GM21447 (cell line): ENCODE data around the gene RBM6.
"Not testable (repeated sequence)": the region's sequence is repeated elsewhere in the genome, so short reads cannot be mapped to it uniquely, and the experiment has no call there.

Source experiments
- ATAC-seq: cut with Tn5 transposase; IDR thresholded peaks from one replicate; pipeline ENCODE4 v1.9.1; 2021; ENCODE audit not compliant: unreplicated experiment

RBM6 gene

GRCh38 chr3:50084951-50085350, 145.0 kb downstream of the RBM6 start:
- ATAC-seq: not testable (repeated sequence)

DNA sequence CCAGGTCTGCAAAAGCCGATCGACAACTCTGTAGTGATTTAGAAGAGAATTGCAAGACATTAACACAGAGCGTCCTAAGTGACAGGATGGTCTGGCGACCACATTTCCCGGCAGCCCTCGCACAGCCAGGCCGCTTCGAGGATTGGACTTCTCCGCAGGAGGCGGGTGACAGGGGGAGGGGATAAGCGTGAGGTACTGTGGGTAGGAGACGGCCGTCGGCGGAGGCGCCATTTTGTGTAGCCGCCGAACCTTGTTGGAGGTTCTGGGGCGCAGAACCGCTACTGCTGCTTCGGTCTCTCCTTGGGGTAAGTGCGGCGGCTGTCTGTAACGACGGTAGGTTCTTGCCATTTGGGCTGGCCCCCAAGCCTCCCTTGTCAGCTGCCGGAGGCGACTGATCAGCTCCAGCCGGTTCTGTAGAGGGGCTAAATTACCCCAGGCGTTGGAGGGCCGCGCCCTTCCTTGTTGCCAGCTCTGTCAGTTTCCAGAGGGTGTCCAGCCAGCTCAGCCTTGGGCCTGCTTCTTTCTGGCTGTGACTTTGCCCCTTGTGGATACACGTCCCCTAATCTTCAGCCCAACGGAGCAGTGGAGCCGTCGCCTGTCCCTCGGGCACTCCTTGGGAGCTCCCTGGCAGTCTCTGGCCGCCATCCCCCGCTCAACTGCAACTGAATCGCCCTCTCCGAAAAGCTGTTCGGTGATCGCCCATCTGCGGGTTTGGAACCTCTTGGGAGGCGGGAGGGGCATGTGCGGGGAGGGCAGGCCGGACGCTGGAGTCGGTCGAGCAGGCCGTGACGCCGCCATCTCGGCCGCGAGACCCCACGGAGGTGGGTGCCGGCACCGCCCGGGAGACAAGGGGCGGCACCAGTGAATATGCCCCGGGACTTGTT, 149.0 kb downstream of the RBM6 start, which contains the start of gene RBM5:
Gene RBM5, plus strand, starts transcription at position 195 of the 884 bp plus-strand sequence. CDS start 1,516 bp downstream, outside the sequence.
- ATAC-seq: peak; percentile 97

DNA sequence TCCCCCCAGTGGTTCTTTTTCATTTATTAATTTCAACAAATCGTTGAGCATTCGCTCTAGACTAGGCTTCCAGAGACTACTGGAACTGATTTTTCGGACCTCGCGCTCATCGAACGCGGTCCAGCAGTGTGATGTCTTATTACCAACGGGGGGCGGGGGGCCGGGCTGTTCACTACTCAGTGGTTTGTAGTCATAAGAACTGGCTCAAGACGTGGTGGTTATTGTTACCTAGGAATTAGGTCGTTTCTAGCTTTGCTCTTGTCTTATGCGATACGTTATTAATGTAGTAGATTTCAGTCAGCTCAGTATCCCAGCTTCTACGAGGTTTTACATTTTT, 149.6 kb downstream of the RBM6 start:
- ATAC-seq: no peak

- ATAC-seq: no peak
Measured at GRCh38 chr3:50090984-50091383, 151.0 kb downstream of the RBM6 start.

DNA sequence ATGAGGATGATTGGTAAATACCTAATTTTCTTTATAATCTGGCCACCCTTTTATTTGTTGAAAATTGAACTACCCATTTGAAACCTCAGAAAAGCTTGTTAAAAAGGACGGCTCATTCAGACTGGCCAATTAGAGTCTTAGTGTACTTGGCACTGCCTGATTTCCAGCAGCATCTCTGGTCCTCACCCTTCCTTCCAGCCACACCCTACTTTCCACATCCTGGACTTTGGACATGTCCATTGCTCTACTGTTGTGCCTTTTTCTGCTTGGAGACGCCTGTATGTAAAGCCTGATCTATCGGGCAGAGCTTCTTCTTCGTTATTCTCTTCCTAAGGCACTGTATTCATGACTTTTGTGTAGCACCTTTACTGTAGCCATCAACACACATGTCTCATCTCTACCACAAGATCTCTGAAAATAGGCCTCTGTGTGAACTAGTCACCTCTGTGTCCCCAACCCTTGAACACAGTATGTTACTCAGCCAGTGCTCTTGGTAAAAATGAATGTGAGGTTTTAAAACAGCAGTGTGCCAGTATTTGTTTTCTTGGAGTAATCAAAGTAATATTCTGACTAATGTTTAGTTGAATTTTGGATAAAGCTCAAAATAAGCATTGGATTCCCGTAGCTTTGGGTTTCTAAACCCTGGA, 155.5 kb downstream of the RBM6 start:
- no peak for ATAC-seq

DNA sequence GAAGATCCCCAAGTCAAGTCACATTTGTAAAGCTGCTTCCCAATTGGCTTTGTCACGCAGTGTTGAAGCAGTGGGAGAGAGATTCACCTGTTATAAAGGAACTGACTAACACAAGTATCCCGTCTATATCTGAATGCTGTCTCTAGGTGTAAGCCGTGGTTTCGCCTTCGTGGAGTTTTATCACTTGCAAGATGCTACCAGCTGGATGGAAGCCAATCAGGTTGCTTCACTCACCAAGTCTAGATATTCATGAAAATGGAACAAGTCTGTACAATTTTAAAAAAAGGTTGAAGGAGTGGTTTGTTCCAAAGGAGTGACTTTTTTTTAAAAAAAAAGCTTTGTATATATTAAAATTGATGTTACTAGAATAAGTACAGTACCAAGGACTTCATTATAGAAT, 160.4 kb downstream of the RBM6 start:
- ATAC-seq: no peak

GRCh38 chr3:50100956-50101845, 161.3 kb downstream of the RBM6 start:
- no peak for ATAC-seq

GRCh38 chr3:50102558-50102957, 162.6 kb downstream of the RBM6 start:
- no peak for ATAC-seq

DNA sequence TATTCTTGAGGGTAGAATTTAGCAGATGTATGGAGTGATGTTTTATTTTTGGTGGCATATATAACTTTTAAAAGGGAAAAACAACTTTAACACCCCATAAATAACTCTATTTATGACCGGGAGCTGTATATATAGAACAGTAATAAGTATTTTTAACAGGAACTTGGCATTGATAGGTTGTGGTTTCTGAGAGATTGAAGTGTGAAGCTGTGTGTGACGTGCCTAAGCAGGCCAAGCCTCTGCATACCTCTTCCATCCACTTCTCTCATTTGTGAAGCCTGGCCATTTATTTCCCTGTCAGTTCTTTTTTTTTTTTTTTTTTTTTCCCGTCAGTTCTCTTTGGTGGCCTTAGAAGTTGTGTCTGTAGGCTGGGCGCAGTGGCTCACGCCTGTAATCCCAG, 171.8 kb downstream of the RBM6 start:
- ATAC-seq: no peak

- ATAC-seq: no peak
Measured at GRCh38 chr3:50112462-50112861, 172.5 kb downstream of the RBM6 start.

DNA sequence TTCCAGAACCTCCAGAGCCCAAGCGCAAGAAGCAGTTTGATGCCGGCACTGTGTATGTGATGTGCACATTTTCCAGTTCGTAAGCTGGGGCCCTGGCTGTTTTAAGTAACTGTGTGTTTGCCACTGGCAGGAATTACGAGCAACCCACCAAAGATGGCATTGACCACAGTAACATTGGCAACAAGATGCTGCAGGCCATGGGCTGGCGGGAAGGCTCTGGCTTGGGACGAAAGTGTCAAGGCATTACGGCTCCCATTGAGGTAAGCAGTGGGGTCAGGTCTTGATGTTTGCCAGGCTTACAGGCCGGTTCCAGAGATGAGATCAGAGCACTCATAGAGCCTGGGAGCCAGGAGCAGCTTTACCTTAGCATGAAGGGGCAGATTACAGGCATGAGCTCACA, 177.2 kb downstream of the RBM6 start:
- ATAC-seq: no peak

- no peak for ATAC-seq
Measured at GRCh38 chr3:50118237-50118636, 178.3 kb downstream of the RBM6 start.

DNA sequence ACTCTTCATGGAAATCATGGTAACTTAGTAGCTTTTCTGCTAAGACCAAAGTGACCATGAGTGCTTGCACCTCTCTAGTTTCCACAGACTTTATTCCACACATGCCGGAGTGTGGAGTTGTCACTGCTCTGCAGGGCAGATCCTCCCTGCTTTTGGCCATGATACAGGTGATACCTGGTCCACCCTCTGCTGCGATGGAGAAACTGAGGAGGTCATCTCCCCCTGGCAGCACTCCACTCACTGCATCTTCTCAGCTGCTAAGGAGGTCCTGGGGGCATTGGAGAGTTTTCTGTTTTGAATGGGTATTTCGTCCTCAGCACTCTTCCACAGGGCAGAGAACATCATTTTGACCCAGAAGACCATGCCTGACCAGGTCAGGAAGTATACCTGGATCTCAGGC, 179.8 kb downstream of the RBM6 start:
- ATAC-seq: no peak

DNA sequence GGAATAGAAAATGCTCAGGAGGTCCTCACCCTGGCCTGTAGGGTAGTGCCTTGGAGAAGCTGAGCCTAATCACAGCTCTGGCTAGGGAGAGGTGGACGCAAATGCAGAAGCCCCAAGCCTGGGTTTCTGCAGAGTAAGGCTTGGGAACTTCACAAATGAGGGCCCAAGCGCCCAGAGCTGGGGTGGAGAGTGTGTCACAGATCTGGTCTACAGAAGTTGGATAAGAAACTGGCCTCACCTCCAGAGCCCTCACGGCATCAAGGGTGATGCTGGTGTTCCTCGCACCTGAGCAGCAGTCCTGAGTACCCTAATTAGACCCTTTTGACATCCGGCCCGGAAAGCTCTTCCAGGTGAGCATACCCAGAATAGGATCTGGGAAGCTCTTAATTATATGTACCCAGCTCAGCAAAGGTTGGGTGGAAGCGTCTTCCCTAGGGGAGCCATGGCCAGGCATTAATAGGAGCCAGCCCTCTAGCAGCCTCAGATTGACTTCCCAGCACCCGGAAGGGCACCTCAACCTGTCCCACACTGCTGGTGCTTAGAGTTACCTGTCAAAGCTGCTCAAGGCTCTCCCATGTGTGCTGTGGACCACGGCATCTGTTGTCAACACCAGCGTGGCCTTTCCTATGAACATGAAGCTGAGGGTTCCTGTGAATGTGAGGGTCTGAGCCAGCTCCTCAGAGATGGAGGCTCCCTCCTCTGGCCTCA, 180.6 kb downstream of the RBM6 start:
- ATAC-seq: no peak

DNA sequence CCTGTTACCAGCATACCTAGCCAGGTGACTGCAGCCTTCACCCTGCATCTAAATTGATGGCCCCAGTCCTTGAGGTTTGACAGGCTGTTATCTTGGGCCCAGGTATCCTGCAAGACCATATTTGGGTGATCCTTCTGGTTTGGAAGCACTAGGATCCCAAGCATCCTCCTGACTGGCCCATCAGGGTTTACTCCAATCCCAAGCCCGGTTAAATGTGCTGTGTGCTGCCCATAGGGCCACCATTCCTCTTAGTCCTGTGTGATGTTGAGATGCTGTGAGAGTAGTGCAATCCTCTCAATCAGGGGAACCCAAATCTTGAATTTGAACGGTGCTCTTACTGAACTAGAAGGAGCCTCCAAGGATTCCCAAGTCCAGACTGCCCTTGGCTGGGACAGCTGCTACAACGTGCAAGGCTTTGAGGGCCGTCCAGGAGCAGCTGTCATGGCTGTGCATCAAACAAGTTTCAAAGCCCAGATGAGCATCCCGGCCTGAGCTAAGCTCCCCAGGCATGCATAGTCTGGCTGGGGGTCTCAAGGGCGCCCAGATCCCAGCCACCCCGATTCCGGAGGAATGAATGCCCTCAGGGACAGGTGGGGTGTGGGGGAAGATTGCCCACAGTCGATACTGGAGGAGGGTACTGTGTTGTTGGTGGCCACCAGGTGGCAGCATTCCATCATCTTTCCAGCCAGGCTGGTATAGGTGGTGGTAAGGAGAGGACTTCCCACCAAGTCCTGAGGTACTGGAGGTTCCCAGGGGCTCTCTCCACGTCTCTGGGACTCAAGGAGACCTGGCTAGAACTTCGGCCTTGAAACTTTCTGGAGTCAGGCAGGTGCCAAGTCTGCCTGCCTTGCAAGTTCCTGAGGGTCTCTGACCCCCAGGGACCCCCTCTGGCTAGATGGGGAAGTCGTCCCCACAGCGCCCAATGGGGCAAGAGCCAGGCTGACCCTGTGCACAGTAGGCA, 181.4 kb downstream of the RBM6 start:
- ATAC-seq: no peak

DNA sequence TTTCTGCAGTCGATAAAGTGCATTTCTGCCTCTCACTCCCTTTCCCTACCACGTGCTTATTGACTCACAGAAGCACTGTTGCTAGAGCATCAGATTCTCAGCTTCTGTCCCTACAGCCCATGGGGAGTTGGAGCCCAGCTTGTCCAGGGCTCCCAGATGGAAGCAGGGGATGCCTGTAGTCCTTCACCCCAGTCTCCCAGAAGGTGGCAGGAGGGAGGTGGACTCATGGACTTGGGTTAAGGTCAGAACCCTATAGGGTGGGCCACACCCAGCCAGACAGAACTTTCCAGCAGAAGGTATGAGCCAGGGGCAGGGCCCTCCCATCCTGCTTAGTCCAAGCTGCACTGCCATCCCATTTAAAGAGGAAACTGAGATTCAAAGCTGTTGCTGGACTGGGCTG, 182.1 kb downstream of the RBM6 start:
- no peak for ATAC-seq

DNA sequence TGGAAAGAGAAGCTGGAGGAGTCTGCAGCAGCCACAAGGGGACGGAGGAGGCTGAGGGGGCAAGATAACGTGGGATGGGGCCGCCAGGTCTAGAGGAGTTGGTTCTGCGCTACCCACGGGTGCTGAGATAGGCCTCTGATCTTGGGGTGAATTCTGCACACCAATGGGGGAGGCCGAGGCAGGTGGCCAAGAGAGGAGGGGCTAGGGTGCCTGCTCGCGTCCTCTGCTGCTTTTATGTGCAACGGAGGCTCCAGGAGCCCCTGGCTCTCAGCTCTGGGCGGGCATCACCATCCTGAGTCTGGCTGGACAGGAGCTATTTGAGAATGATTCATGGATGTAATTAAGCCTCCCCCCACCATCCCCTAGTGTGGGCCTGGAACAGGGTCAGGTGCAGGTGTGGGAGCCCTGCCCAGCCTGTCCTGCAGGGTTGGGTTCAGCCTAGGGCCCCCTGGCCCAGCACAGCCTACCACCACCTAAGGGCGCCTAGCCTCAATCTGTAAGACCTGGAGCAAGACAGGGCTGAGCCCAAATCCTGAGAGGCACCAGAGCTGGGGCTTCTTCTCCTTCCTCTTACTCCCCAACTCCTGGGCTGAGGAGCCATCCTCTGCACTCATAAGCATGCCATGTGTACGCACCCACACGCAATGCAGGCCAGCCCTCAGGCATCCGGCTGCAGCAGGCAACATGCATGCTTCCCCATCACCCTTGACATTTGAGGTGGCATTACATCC, 182.9 kb downstream of the RBM6 start:
- no peak for ATAC-seq

GRCh38 chr3:50123394-50124051, 183.6 kb downstream of the RBM6 start:
- no peak for ATAC-seq
